HepG2 (cell line): ENCODE measurements around the gene FRS2. TPM values are rescaled to one million over a fixed set of nuclear protein-coding genes. Genes with fewer than 3 reads are reported as not detected.

ENCODE experiments used
- ATAC-seq: fragments of 200-7000 bp; cut with Tn5 transposase; 3 replicates; pipeline ENCODE4 v1.9.1; 2020; ENCODE audit warnings: mild to moderate bottlenecking, moderate library complexity
- BruUV-seq: library from RNA; stranded (reverse); fragments of 400-500 nt; replicated peaks from 2 replicates; lab custom pipeline; 2021; lab: Mats Ljungman, UMichigan
- CTCF ChIA-PET: fragments of 300-600 bp; formaldehyde crosslinking; extraction: SDS; loops from one replicate; lab custom pipeline; 2021; ENCODE audit warnings: low total read pairs, inconsistent platforms, low intra/inter-chr PET ratio; lab: Yijun Ruan, JAX
- POLR2A ChIA-PET: fragments of 350-600 bp; sonication (Branson Sonifier 250); formaldehyde crosslinking; loops from one replicate; lab custom pipeline; 2020; ENCODE audit warnings: antibody characterized with exemption, inconsistent platforms; lab: Yijun Ruan, JAX
- DNase-seq: peaks from one replicate; pipeline ENCODE4 v3.0.0-alpha.2; 2015; ENCODE audit warnings: low spot score
- FAIRE-seq: peaks from 3 replicates; lab custom pipeline; 2011; peaks lifted over from hg19 to GRCh38; lab: Jason Lieb, UNC
- H2AFZ ChIP-seq: one replicate; pipeline ENCODE4 v1.6.1; 2011; ENCODE audit warnings: low read length, inconsistent platforms
- H3K27ac ChIP-seq: fragments of 300-600 bp; 3 replicates; pipeline ENCODE4 v1.8.0; 2011; ENCODE audit warnings: mixed run types, mild to moderate bottlenecking, mixed read lengths, low read length, inconsistent platforms; ENCODE audit not compliant: insufficient read depth; ENCODE audit errors: extremely low read length
- H3K27me3 ChIP-seq, 2 experiments: fragments of 200-600 bp in 1 of 2; 2 replicates in 1 of 2; 3 replicates in 1 of 2; pipeline versions ENCODE4 v1.6.0 to v1.8.0; 2011; ENCODE audit warnings: low read length in 2 of 2, mild to moderate bottlenecking in 2 of 2, moderate library complexity in 2 of 2, inconsistent platforms in 1 of 2; ENCODE audit not compliant: insufficient read depth in 2 of 2, control insufficient read depth in 1 of 2
- H3K36me3 ChIP-seq, 2 experiments: fragments of 200-600 bp in 1 of 2; replicated peaks in 1 of 2; 2 replicates in 1 of 2; 3 replicates in 1 of 2; pipeline versions ENCODE4 v1.5.1 to v1.8.0; 2011; ENCODE audit warnings: low read length in 2 of 2, inconsistent platforms in 1 of 2; ENCODE audit not compliant: insufficient read depth in 2 of 2, control insufficient read depth in 1 of 2
- H3K4me1 ChIP-seq: 2 replicates; pipeline ENCODE4 v1.5.1; 2012; ENCODE audit warnings: low read length, inconsistent platforms; ENCODE audit not compliant: insufficient read depth
- H3K4me2 ChIP-seq: 2 replicates; pipeline ENCODE4 v1.6.0; 2011; ENCODE audit warnings: low read depth, low read length, inconsistent platforms
- H3K4me3 ChIP-seq, 3 experiments: fragments of 200-600 bp in 1 of 3; sonication (generic), shearing (Covaris generic) in 1 of 3; replicated peaks in 1 of 3; 2 replicates each; pipeline ENCODE4 v1.5.1; 2011 to 2016; ENCODE audit warnings: low read length in 3 of 3, inconsistent platforms in 2 of 3, low read depth in 2 of 3, mild to moderate bottlenecking in 2 of 3, control low read depth in 1 of 3, mixed read lengths in 1 of 3; ENCODE audit not compliant: insufficient read depth in 1 of 3
- H3K79me2 ChIP-seq: one replicate; pipeline ENCODE4 v1.6.1; 2011; ENCODE audit warnings: low read length, inconsistent platforms; ENCODE audit not compliant: insufficient read depth
- H3K9ac ChIP-seq: 2 replicates; pipeline ENCODE4 v1.6.0; 2011; ENCODE audit warnings: mild to moderate bottlenecking, low read depth, low read length, inconsistent platforms; ENCODE audit not compliant: insufficient read depth
- H3K9me3 ChIP-seq: 2 replicates; pipeline ENCODE4 v1.5.1; 2012; ENCODE audit warnings: mild to moderate bottlenecking, low read length
- H4K20me1 ChIP-seq: 2 replicates; pipeline ENCODE4 v1.6.0; 2011; ENCODE audit warnings: inconsistent platforms, mild to moderate bottlenecking, low read length, moderate library complexity; ENCODE audit not compliant: insufficient read depth
- CBX2 ChIP-seq, 2 experiments: fragments of 200-600 bp in 1 of 2; sonication (generic); formaldehyde crosslinking in 1 of 2; IDR thresholded peaks; 2 replicates each; pipeline versions ENCODE4 v1.7.0 to v1.8.1; 2018 to 2022; ENCODE audit warnings: low read depth in 2 of 2, low read length in 1 of 2, mild to moderate bottlenecking in 1 of 2, missing genetic modification reagents in 1 of 2
- GPBP1L1 ChIP-seq: sonication (generic); formaldehyde crosslinking; IDR thresholded peaks from 2 replicates; pipeline ENCODE4 v1.5.0; 2020; ENCODE audit warnings: mild to moderate bottlenecking, missing genetic modification reagents
- MBD4 ChIP-seq: IDR thresholded peaks from 2 replicates; pipeline ENCODE4 v1.6.1; 2012; ENCODE audit warnings: low read length, inconsistent platforms, borderline replicate concordance
- MEIS2 ChIP-seq: sonication (generic); formaldehyde crosslinking; IDR thresholded peaks from 2 replicates; pipeline ENCODE4 v1.9.0; 2021; ENCODE audit warnings: mild to moderate bottlenecking, missing genetic modification reagents
- RFX1 ChIP-seq: fragments of 450-650 bp; IDR thresholded peaks from 2 replicates; pipeline ENCODE4 v1.6.1; 2017
- RORA ChIP-seq: sonication (generic); formaldehyde crosslinking; IDR thresholded peaks from 2 replicates; pipeline ENCODE4 v1.5.0; 2020; ENCODE audit warnings: mild to moderate bottlenecking, missing genetic modification reagents, moderate library complexity
- ZNF468 ChIP-seq: sonication (generic); formaldehyde crosslinking; IDR thresholded peaks from 2 replicates; pipeline ENCODE4 v1.8.0; 2022; ENCODE audit warnings: mild to moderate bottlenecking, moderate library complexity, missing genetic modification reagents
- ZNF512B ChIP-seq: sonication (generic); formaldehyde crosslinking; IDR thresholded peaks from 2 replicates; pipeline ENCODE4 v1.5.1; 2020; ENCODE audit warnings: missing genetic modification reagents, mild to moderate bottlenecking, borderline replicate concordance
- ZNF562 ChIP-seq: sonication (generic); formaldehyde crosslinking; IDR thresholded peaks from 2 replicates; pipeline ENCODE4 v1.8.0; 2022; ENCODE audit warnings: missing genetic modification reagents, borderline replicate concordance
- in situ Hi-C: cut with HindIII; loops from 2 replicates; pipeline ENCODE4 v1.10.0; 2017; ENCODE audit warnings: low pct_unique_long_range_greater_than_20kb; ENCODE audit not compliant: extremely low pct_ligation_motif_present
- intact Hi-C: fragments of 100-400 bp; cut with micrococcal nuclease; formaldehyde crosslinking; loops from one replicate; pipeline ENCODE4 v1.10.0; 2022; ENCODE audit not compliant: unreplicated experiment
- polyA plus RNA-seq, 8 experiments: library from polyadenylated mRNA; depleted of rRNA in 3 of 8; stranded (reverse) in 7 of 8; unstranded in 1 of 8; fragments of >200 nt; fragmentation: Illumina TruSeq in 4 of 8; extraction: Trizol in 4 of 8; gene quantifications; 2 replicates each; pipeline versions ENCODE4 v1.2.1 to v1.2.3, GENCODE V29; 2011 to 2016; ENCODE audit warnings: low read depth in 4 of 8, missing spikeins in 1 of 8, mixed read lengths in 1 of 8; ENCODE audit not compliant: insufficient read depth in 1 of 8
- total RNA-seq, 5 experiments: library from RNA; depleted of rRNA; stranded (reverse); fragments of >200 nt; fragmentation: Illumina TruSeq; extraction: Trizol; gene quantifications; 2 replicates each; pipeline ENCODE4 v1.2.3, GENCODE V29; 2016; ENCODE audit warnings: low read depth in 1 of 5
- TF ChIP-seq, protein P1 (sequence below): sonication (generic); formaldehyde crosslinking; IDR thresholded peaks from 2 replicates; pipeline ENCODE4 v1.4.0; 2020; ENCODE audit warnings: mild to moderate bottlenecking, low read depth, missing genetic modification reagents

Gene FRS2
- total and polyA plus RNA-seq, 2 of the 13 experiments (the other 11 are each of a cell fraction or from before 2014, with no cell fraction given) = 8.3 to 16.8 TPM

DNA sequence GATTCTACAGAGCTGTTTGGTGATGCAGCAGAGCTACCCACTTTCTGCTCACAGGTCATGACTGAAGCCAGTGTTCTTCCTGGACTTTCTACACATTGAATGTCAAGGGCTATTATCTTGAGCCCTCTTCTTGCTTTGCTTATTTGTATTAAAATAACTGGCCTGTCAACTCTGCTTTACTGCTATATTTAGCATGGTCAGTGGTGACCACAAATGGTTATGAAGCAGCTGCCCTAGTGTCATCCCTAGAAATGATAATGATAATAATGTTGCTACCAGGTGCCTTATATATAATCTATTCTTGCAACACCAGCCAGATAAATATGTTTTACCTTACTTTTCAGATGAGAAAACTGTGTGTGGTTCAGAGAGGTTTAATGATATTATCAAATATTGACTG, 143.2 kb downstream of the FRS2 start:
- Histone ChIP-seq H3K4me3 (no peak overlapping the region), H3K4me1 (no peaks in the 10 kb centered on the region), H2AFZ (no peak overlapping the region), H4K20me1 (no peaks in the 10 kb centered on the region), H3K36me3 (no peaks in the 10 kb centered on the region), H3K4me2 (no peak overlapping the region), H3K79me2 (no peaks in the 10 kb centered on the region), H3K27me3 (peaks cover 0 to 10% of the 10 kb centered on the region in 2 experiments; a peak in 2 of 5 replicates), H3K9me3 (no peaks in the 10 kb centered on the region), H3K9ac (no peak overlapping the region), H3K27ac (no peak overlapping the region)
- FAIRE-seq (no peak), DNase-seq (no peak), ATAC-seq (no peak)
- POLR2A ChIA-PET = no interaction called here
- CTCF ChIA-PET = no interaction called here
- BruUV-seq = no TSS peak
- intact Hi-C loops (no loop called here), in situ Hi-C loops (no loop called here)
- TF ChIP-seq RORA (CRISPR knock-in tag) (no peak), MEIS2 (CRISPR knock-in tag) (no peak), ZNF512B (CRISPR knock-in tag) (no peak), ZNF468 (CRISPR knock-in tag) (no peak), RFX1 (no peak), GPBP1L1 (CRISPR knock-in tag) (no peak), MBD4 (no peak), CBX2 (IDR thresholded peaks at IDR 0.05; ENCODE audit: low read depth, low read length) (no peak), CBX2 (CRISPR knock-in tag; IDR thresholded peaks at IDR 0.05; ENCODE audit: low read depth) (no peak), ZNF562 (CRISPR knock-in tag) (no peak)
- TF ChIP-seq, protein P1, sequence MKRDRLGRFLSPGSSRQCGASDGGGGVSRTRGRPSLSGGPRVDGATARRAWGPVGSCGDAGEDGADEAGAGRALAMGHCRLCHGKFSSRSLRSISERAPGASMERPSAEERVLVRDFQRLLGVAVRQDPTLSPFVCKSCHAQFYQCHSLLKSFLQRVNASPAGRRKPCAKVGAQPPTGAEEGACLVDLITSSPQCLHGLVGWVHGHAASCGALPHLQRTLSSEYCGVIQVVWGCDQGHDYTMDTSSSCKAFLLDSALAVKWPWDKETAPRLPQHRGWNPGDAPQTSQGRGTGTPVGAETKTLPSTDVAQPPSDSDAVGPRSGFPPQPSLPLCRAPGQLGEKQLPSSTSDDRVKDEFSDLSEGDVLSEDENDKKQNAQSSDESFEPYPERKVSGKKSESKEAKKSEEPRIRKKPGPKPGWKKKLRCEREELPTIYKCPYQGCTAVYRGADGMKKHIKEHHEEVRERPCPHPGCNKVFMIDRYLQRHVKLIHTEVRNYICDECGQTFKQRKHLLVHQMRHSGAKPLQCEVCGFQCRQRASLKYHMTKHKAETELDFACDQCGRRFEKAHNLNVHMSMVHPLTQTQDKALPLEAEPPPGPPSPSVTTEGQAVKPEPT (CRISPR knock-in tag) = no peak
